Stimulated activated CD4-positive, alpha-beta T cell treated with anti-CD3 and anti-CD28 coated beads, Interleukin-1b, Interleukin-23, amount 100 ng/mL, for 4 hours (primary cell): ENCODE measurements around the gene FBXO33.
A peak's percentile ranks its signal among the peaks of the same experiment; 100 is the strongest.
"Not testable (repeated sequence)": the region's sequence is repeated elsewhere in the genome, so short reads cannot be mapped to it uniquely, and the experiment has no call there.

ENCODE experiments used
- DNase-seq, 2 donors: peaks; one replicate each; pipeline ENCODE4 v3.0.0-alpha.2; 2020; ENCODE audit warnings: low read depth in 2 of 2

FBXO33 gene

GRCh38 chr14:39372656-39373055, 59.6 kb downstream of the FBXO33 start:
- no peak for DNase-seq

- no peak for DNase-seq
Observed at GRCh38 chr14:39370415-39370814, 61.8 kb downstream of the FBXO33 start.

DNA sequence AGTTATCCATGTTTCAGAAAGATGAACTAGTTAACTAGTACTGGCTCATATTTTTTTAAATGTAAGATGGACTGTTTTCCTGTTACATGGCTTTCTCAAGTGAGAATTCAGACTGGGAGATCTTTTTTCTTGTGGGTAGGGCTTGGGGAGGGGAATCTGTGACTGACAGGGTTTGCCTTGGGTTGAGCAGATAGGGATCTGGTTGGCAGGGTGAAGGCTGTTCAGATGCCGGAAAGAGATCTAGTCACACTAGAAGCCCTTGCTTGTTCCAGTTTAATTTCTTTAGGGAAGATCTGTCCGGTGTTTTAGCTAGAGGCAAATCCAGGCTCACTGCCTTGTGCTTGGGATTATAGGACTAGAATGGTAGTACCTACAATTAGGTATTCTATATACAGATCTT, 63.2 kb downstream of the FBXO33 start:
- no peak for DNase-seq

- DNase-seq: peak in 1 of 2 donors; percentile 0
Observed at GRCh38 chr14:39368261-39368959, 63.8 kb downstream of the FBXO33 start.

GRCh38 chr14:39367387-39367751, 64.9 kb downstream of the FBXO33 start:
- no peak for DNase-seq

GRCh38 chr14:39366460-39367386, 65.5 kb downstream of the FBXO33 start:
- DNase-seq: no peak

GRCh38 chr14:39365354-39365753, 66.9 kb downstream of the FBXO33 start:
- DNase-seq: no peak

DNA sequence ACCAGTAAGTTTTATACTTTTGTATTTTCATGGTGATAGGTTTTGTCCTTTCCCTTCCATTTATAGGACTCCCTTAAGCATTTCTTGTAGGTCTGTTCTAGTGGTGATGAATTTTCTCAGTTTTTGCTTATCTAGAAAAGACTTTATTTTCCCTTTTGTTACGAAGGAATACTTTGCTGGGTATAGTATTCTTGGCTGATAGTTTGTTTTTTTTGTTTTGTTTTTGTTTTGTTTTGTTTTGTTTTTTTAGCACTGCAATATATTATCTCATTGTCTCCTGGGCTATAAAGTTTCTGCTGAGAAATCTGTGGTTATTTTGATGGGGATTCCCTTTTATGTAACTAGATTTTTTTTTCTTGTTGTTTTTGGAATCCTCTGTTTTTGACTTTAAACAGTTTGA, 67.7 kb downstream of the FBXO33 start:
- no peak for DNase-seq

- DNase-seq: not testable (repeated sequence)
Observed at GRCh38 chr14:39361556-39361955, 70.7 kb downstream of the FBXO33 start.

DNA sequence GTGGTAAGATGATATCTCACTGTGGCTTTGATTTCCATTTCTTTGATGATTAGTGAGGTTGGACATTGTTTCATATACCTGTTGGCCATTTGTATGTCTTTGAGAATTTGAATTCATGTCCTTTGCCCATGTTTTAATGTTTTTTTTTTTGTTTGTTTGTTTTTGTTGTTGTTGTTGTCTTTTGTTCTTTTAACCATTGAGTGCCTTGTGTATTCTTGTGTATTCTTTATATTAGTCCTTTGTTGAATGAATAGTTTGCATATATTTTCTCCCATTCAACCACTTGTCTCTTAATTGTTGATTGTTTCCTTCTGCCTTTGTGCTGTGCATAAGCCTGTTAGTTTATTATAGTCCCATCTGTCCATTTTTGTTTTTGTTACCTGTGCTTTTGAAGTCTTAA, 71.9 kb downstream of the FBXO33 start:
- no peak for DNase-seq

- not testable (repeated sequence) for DNase-seq
Observed at GRCh38 chr14:39359069-39359468, 73.2 kb downstream of the FBXO33 start.

- no peak for DNase-seq
Observed at GRCh38 chr14:39351708-39352107, 80.5 kb downstream of the FBXO33 start.

DNA sequence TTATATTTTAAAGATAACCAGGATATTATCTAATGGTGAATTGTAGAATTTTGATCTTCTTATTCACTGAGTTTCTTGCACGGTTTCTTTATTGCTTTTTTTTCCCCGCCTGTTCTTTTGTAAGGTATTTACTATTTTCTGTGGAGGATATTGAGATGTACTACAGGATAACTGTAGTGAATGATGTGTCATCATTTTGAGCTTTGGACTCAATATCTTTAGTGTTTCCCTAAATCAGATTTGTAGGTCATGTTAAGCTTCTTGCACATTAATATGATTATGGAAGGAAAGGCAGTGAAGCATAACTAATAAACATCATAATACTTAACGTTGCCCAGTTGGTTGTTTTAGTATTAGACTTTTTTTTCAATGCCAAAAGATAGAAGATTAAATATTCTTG, 81.4 kb downstream of the FBXO33 start:
- no peak for DNase-seq
